SJCRH30 (cell line): Measurements from ENCODE around the gene CHFR. TPM values are rescaled to one million over a fixed set of nuclear protein-coding genes. Genes with fewer than 3 reads are reported as not detected.
"Not testable (repeated sequence)": the region's sequence is repeated elsewhere in the genome, so short reads cannot be mapped to it uniquely, and the experiment has no call there.

ENCODE experiments used
- DNase-seq, 2 experiments: peaks; one replicate each; pipeline ENCODE4 v3.0.0-alpha.2; 2015 to 2020
- H3K27ac ChIP-seq: fragments of 250-450 bp; sonication (Bioruptor Pico); 2 replicates; pipeline ENCODE4 v1.5.1; 2020; ENCODE audit warnings: mild to moderate bottlenecking, moderate library complexity
- H3K27me3 ChIP-seq: fragments of 250-450 bp; sonication (Bioruptor Pico); 2 replicates; pipeline ENCODE4 v1.5.1; 2020; ENCODE audit warnings: mild to moderate bottlenecking, moderate library complexity
- H3K36me3 ChIP-seq: fragments of 250-450 bp; sonication (Bioruptor Pico); 2 replicates; pipeline ENCODE4 v1.5.1; 2020; ENCODE audit warnings: mild to moderate bottlenecking, moderate library complexity
- H3K4me1 ChIP-seq: fragments of 250-450 bp; sonication (Bioruptor Pico); 2 replicates; pipeline ENCODE4 v1.5.1; 2020; ENCODE audit warnings: mild to moderate bottlenecking, moderate library complexity
- H3K4me3 ChIP-seq: fragments of 250-450 bp; sonication (Bioruptor Pico); 2 replicates; pipeline ENCODE4 v1.5.1; 2020; ENCODE audit warnings: mild to moderate bottlenecking, moderate library complexity
- H3K9me3 ChIP-seq: fragments of 250-450 bp; sonication (Bioruptor Pico); replicated peaks from 2 replicates; pipeline ENCODE4 v1.5.1; 2020; ENCODE audit warnings: mild to moderate bottlenecking, moderate library complexity
- total RNA-seq: library from RNA; depleted of rRNA; stranded (reverse); fragments of >200 nt; shearing (Covaris generic); gene quantifications from 2 replicates; pipeline ENCODE4 v1.2.3, GENCODE V29; 2014

Gene CHFR
- total RNA-seq, 1 experiment from 2014 or later: 8.5 TPM

GRCh38 chr12:132824053-132824452 lies 63.4 kb downstream of the CHFR start:
- H3K36me3 ChIP-seq: peaks cover 66% of the 10 kb centered on the region
- H3K4me1 ChIP-seq: no peaks in the 10 kb centered on the region
- no peak overlapping the region for H3K4me3 ChIP-seq
- H3K27ac ChIP-seq: no peak overlapping the region
- H3K9me3 ChIP-seq: peaks cover 4% of the 10 kb centered on the region; the same call in 1 of the 2 replicates
- DNase-seq: no peak
- H3K27me3 ChIP-seq: no peaks in the 10 kb centered on the region

- no peaks in the 10 kb centered on the region for H3K4me1 ChIP-seq
- H3K4me3 ChIP-seq: no peak overlapping the region
- no peak overlapping the region for H3K27ac ChIP-seq
- peaks cover 75% of the 10 kb centered on the region for H3K36me3 ChIP-seq
- DNase-seq: no peak
- H3K27me3 ChIP-seq: no peaks in the 10 kb centered on the region
- H3K9me3 ChIP-seq: no peaks in the 10 kb centered on the region; the same call in 1 of the 2 replicates
Measured at GRCh38 chr12:132818562-132818961, 68.8 kb downstream of the CHFR start.

DNA sequence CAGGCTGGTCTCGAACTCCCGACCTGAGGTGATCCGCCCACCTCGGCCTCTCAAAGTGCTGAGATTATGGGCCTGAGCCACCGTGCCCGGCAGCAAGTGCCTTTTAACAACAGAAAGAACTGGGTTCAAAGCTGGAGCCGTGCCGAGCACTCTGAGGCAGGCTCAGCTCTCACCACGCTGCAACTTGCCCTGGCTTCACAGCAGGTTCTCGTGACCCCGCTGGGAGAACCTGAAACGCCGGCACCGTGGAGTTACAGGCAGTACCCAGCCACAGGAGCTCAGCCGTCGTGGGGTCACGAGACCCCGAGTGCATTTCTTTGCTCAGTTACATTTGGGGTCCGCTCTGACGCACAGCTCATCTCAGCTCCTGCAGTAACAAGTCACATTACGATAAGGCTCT lies 73.2 kb downstream of the CHFR start:
- no peak overlapping the region for H3K4me3 ChIP-seq
- no peaks in the 10 kb centered on the region for H3K9me3 ChIP-seq
- H3K36me3 ChIP-seq: peaks cover 66% of the 10 kb centered on the region
- no peaks in the 10 kb centered on the region for H3K27me3 ChIP-seq
- no peaks in the 10 kb centered on the region for H3K4me1 ChIP-seq
- DNase-seq: no peak
- H3K27ac ChIP-seq: no peak overlapping the region

DNA sequence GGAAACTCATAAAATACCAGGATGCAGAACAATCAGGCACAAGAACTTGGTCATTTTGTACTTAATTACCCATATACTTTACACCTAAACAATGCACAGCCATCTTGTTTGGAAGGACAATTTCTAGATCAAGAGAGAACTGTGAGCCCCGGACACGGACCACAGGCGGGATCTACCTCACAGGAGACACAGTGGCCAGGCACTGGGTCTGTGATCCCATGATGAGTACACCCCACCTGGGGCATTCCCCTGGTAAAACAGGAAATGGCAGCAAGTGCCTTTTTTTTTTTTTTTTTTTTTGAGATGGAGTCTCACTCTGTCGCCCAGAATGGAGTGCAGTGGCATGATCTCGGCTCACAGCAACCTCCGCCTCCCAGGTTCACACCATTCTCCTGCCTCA lies 74.0 kb downstream of the CHFR start:
- Histone ChIP-seq H3K36me3 (peaks cover 63% of the 10 kb centered on the region), H3K27me3 (no peaks in the 10 kb centered on the region), H3K4me3 (no peak overlapping the region), H3K4me1 (no peaks in the 10 kb centered on the region), H3K9me3 (no peaks in the 10 kb centered on the region), H3K27ac (no peak overlapping the region)
- DNase-seq: no peak

- Histone ChIP-seq H3K4me1 (no peaks in the 10 kb centered on the region), H3K36me3 (peaks cover 65% of the 10 kb centered on the region), H3K9me3 (no peaks in the 10 kb centered on the region), H3K27ac (no peak overlapping the region), H3K4me3 (no peak overlapping the region), H3K27me3 (no peaks in the 10 kb centered on the region)
- no peak for DNase-seq
Measured at GRCh38 chr12:132812631-132813305, 74.6 kb downstream of the CHFR start.

- not testable (repeated sequence) for H3K9me3 ChIP-seq, H3K27me3 ChIP-seq, H3K27ac ChIP-seq, DNase-seq, H3K4me1 ChIP-seq, H3K4me3 ChIP-seq
- peaks cover 60% of the 10 kb centered on the region for H3K36me3 ChIP-seq
Measured at GRCh38 chr12:132809391-132809790, 78.0 kb downstream of the CHFR start.

- Histone ChIP-seq H3K4me3 (no peak overlapping the region), H3K9me3 (no peaks in the 10 kb centered on the region), H3K4me1 (no peaks in the 10 kb centered on the region), H3K27ac (no peak overlapping the region), H3K27me3 (no peaks in the 10 kb centered on the region), H3K36me3 (peaks cover 61% of the 10 kb centered on the region)
- no peak for DNase-seq
Measured at GRCh38 chr12:132807295-132808092, 79.9 kb downstream of the CHFR start.

GRCh38 chr12:132806857-132807256 lies 80.5 kb downstream of the CHFR start:
- no peak overlapping the region for H3K4me3 ChIP-seq
- no peaks in the 10 kb centered on the region for H3K27me3 ChIP-seq
- no peak overlapping the region for H3K27ac ChIP-seq
- H3K9me3 ChIP-seq: no peaks in the 10 kb centered on the region
- DNase-seq: no peak
- no peaks in the 10 kb centered on the region for H3K4me1 ChIP-seq
- H3K36me3 ChIP-seq: peaks cover 59% of the 10 kb centered on the region

GRCh38 chr12:132804426-132804861 lies 83.0 kb downstream of the CHFR start:
- Histone ChIP-seq H3K36me3 (peaks cover 72% of the 10 kb centered on the region), H3K4me1 (no peaks in the 10 kb centered on the region), H3K9me3 (no peaks in the 10 kb centered on the region), H3K4me3 (no peak overlapping the region), H3K27ac (no peak overlapping the region), H3K27me3 (no peaks in the 10 kb centered on the region)
- DNase-seq: no peak

GRCh38 chr12:132803888-132804287 lies 83.5 kb downstream of the CHFR start:
- H3K4me1 ChIP-seq: no peaks in the 10 kb centered on the region
- no peak for DNase-seq
- H3K27me3 ChIP-seq: no peaks in the 10 kb centered on the region
- peaks cover 77% of the 10 kb centered on the region for H3K36me3 ChIP-seq
- H3K4me3 ChIP-seq: no peak overlapping the region
- H3K27ac ChIP-seq: no peak overlapping the region
- H3K9me3 ChIP-seq: no peaks in the 10 kb centered on the region

DNA sequence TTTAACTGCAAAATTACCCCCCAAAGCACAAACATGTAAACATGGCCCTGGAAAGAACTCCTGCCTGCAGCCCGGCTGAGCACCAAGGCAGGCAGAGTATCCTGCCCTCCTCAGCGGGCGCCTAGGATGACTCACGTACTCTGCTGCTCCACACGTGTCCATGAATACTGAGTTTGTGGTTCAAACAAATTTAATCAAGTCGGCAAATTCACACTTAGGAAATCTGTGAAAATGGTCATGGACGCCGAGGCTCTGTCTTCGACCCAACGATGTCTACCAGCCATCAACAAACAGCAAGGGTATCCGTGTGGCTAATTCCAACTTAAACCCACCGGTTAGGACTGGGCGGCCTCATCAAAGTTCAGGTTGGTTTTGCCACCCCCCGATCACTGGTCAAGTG lies 84.3 kb downstream of the CHFR start:
- no peak for DNase-seq
- Histone ChIP-seq H3K27ac (no peak overlapping the region), H3K9me3 (no peaks in the 10 kb centered on the region), H3K27me3 (no peaks in the 10 kb centered on the region), H3K36me3 (peaks cover 72% of the 10 kb centered on the region), H3K4me3 (no peak overlapping the region), H3K4me1 (no peaks in the 10 kb centered on the region)

DNA sequence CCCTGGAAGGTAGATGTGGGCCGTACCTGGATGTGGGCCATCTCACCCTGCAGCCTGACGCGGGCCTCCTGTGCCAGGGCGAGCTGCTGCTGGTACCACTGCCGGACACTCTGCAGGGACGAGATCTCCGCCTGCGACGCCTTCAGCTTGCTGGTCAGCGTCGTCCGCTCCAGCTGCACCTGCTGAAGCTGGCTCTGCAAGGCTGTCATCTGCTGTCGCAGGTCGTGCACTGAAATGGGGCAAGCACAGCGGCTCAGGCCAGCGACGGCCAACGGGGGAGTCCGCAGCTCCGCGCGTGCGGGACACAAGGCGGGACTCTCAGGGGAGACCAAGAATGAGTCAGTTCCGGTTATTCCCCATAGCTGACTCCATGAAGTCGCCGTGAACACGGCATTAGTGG lies 85.7 kb downstream of the CHFR start:
- H3K36me3 ChIP-seq: peaks cover 74% of the 10 kb centered on the region
- DNase-seq: no peak
- no peaks in the 10 kb centered on the region for H3K27me3 ChIP-seq
- H3K4me3 ChIP-seq: no peak overlapping the region
- H3K4me1 ChIP-seq: no peaks in the 10 kb centered on the region
- no peak overlapping the region for H3K27ac ChIP-seq
- no peaks in the 10 kb centered on the region for H3K9me3 ChIP-seq

- Histone ChIP-seq H3K36me3 (peaks cover 81% of the 10 kb centered on the region), H3K27me3 (no peaks in the 10 kb centered on the region), H3K4me1 (no peaks in the 10 kb centered on the region), H3K9me3 (no peaks in the 10 kb centered on the region), H3K27ac (no peak overlapping the region), H3K4me3 (no peak overlapping the region)
- DNase-seq: no peak
Measured at GRCh38 chr12:132798836-132799235, 88.6 kb downstream of the CHFR start.

DNA sequence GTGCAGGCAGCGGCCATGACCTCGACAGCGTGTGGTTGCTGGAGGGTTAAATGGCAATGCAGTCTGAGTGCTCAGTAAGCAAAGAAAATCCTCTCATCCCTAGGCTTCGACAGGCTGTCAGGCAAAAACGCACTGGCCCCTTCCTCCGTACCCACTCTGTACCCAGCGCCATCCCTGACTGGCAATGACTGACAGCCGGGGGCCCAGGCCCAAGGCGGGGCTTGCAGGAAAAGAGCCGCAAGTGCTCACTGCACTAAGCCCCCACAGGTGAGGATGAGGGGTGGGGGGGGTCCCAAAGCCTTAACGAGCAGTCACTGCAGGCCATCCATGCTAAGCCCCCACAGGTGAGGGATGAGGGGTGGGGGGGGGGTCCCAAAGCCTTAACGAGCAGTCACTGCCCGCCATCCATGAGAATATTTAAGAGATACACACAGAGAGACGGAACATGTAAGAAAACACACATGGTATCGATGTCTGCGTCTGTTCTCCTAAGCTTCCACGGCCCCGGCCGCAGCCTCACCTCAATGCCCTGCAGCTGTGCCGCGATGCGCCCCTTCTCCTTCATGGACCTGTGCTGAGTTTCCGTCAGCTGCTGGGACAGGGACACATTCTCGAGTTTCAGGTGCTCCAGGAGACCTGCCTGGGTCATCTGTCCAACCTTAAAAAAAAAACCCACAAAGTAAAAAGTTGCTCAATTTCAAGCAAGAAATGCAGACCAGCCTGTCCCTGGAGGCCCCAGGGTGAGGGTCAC lies 89.4 kb downstream of the CHFR start:
- no peaks in the 10 kb centered on the region for H3K9me3 ChIP-seq
- no peaks in the 10 kb centered on the region for H3K4me1 ChIP-seq
- H3K27me3 ChIP-seq: no peaks in the 10 kb centered on the region
- H3K27ac ChIP-seq: no peak overlapping the region
- no peak overlapping the region for H3K4me3 ChIP-seq
- no peak for DNase-seq
- H3K36me3 ChIP-seq: peaks cover 76% of the 10 kb centered on the region

- DNase-seq: no peak
- Histone ChIP-seq H3K36me3 (peaks cover 67% of the 10 kb centered on the region), H3K27me3 (no peaks in the 10 kb centered on the region), H3K9me3 (no peaks in the 10 kb centered on the region), H3K27ac (no peak overlapping the region), H3K4me1 (no peaks in the 10 kb centered on the region), H3K4me3 (no peak overlapping the region)
Measured at GRCh38 chr12:132795847-132796246, 91.6 kb downstream of the CHFR start.
